Psoas muscle (tissue), 8 donors: Measurements from ENCODE around the gene PGM1. TPM values are rescaled to one million over a fixed set of nuclear protein-coding genes. Genes with fewer than 3 reads are reported as not detected.

Experiments used
- ATAC-seq, 4 donors: fragments of 200-7000 bp; cut with Tn5 transposase; one replicate each; pipeline ENCODE4 v1.9.1; 2020; ENCODE audit warnings: moderate library complexity in 3 of 4, mild to moderate bottlenecking in 2 of 4
- DNase-seq, 2 donors: peaks; one replicate each; pipeline ENCODE4 v3.0.0-alpha.2; 2020
- H3K27ac ChIP-seq: fragments of 200-600 bp; one replicate; pipeline ENCODE4 v1.8.0; 2022
- H3K27me3 ChIP-seq, 3 donors: fragments of 200-600 bp in 1 of 3; one replicate each; pipeline versions ENCODE4 v1.6.1 to v1.8.0; 2013 to 2022; ENCODE audit warnings: low read length in 2 of 3, mild to moderate bottlenecking in 2 of 3, moderate library complexity in 1 of 3; ENCODE audit not compliant: insufficient read depth in 3 of 3
- H3K36me3 ChIP-seq, 2 donors: fragments of 200-600 bp in 1 of 2; one replicate each; pipeline versions ENCODE4 v1.6.1 to v1.8.0; 2013 to 2022; ENCODE audit warnings: low read depth in 1 of 2, mild to moderate bottlenecking in 1 of 2, moderate library complexity in 1 of 2; ENCODE audit not compliant: insufficient read depth in 1 of 2
- H3K4me1 ChIP-seq: fragments of 200-600 bp; one replicate; pipeline ENCODE4 v1.8.0; 2022
- H3K4me3 ChIP-seq: fragments of 200-600 bp; one replicate; pipeline ENCODE4 v1.8.0; 2022; ENCODE audit warnings: mild to moderate bottlenecking
- H3K9me3 ChIP-seq: fragments of 200-600 bp; one replicate; pipeline ENCODE4 v1.8.0; 2022
- CTCF ChIP-seq: fragments of 200-600 bp; IDR thresholded peaks from one replicate; pipeline ENCODE4 v1.8.0; 2022; ENCODE audit warnings: antibody characterized with exemption
- WGBS, 3 donors: extraction: QIAGEN DNeasy Blood & Tissue Kit; methylation state at CpG; one replicate each; pipeline versions ENCODE4 v1.1.6 to v1.1.7; 2013; 5-methylcytosine and 5-hydroxymethylcytosine counted together
- intact Hi-C, 2 donors: fragments of 100-400 bp; cut with DNase I; formaldehyde crosslinking; loops; one replicate each; pipeline versions ENCODE4 v1.11.0 to v1.14.2; 2022
- polyA plus RNA-seq, 3 donors: library from polyadenylated mRNA; stranded (reverse); fragments of 200-250 nt; gene quantifications; one replicate each; pipeline ENCODE4 v1.2.3, GENCODE V29; 2013
- total RNA-seq, 4 donors: library from RNA; stranded (reverse); fragmentation: NEBNext Ultra II Directional in 2 of 4; extraction: Animal tissue kit (Norgen Biotek cat#: 25700) in 2 of 4; gene quantifications; one replicate each; pipeline versions ENCODE4 v1.2.1 to v1.2.4, GENCODE V29; 2021 to 2023
- donor health status: healthy with polysubstance abuse.
- donor health status: DM: no; HTN: no; CAD: no; lungs with moderate emphysema.
- donor health status: Bipolar disorder and iron deficiency.
- donor health status: healthy.
- donor health status: DM: yes; HTN: yes; CAD: no.
- donor health status: DM: no; HTN: no; CAD: no.
- donor health status: DM: no; HTN: no; CAD: no.
- donor health status: DM: yes; HTN: yes; CAD: no.

The PGM1 gene
- total and polyA plus RNA-seq, 7 donors, result 59.6 to 543 (median 364) TPM

GRCh38 chr1:63674865-63675419 is 81.7 kb downstream of the PGM1 start:
- no peak overlapping the region for H3K27ac ChIP-seq
- 81 to 85% (median 83%) methylated on average over 6 of the region's 6 CpGs for WGBS, 3 donors

GRCh38 chr1:63675420-63675931 is 82.3 kb downstream of the PGM1 start:
- no peaks in the 10 kb centered on the region for H3K36me3 ChIP-seq
- H3K9me3 ChIP-seq, result no peaks in the 10 kb centered on the region
- H3K27me3 ChIP-seq, result no peaks in the 10 kb centered on the region
- no peak for TF ChIP-seq CTCF
- ATAC-seq, result no peak
- 75 to 81% (median 78%) methylated on average over 9 of the region's 9 CpGs for WGBS, 3 donors
- DNase-seq, result no peak
- H3K4me1 ChIP-seq, result no peaks in the 10 kb centered on the region
- no peak overlapping the region for H3K27ac ChIP-seq
- intact Hi-C loops, result no loop called here
- H3K4me3 ChIP-seq, result no peak overlapping the region

More at GRCh38 chr1:63674865-63675419, 81.7 kb downstream of the PGM1 start:
- DNase-seq (no peak), ATAC-seq (peak in 1 of 4 donors; percentile 8)
- TF ChIP-seq CTCF, result no peak
- Histone ChIP-seq H3K4me1 (no peaks in the 10 kb centered on the region), H3K4me3 (no peak overlapping the region), H3K27me3 (no peaks in the 10 kb centered on the region), H3K9me3 (no peaks in the 10 kb centered on the region), H3K36me3 (no peaks in the 10 kb centered on the region)
- intact Hi-C loops, result no loop called here

GRCh38 chr1:63677497-63677896 is 84.3 kb downstream of the PGM1 start:
- no peaks in the 10 kb centered on the region for H3K9me3 ChIP-seq
- no peak overlapping the region for H3K4me3 ChIP-seq
- intact Hi-C loops, result no loop called here
- H3K4me1 ChIP-seq, result no peaks in the 10 kb centered on the region
- TF ChIP-seq CTCF, result no peak
- no peaks in the 10 kb centered on the region for H3K27me3 ChIP-seq
- ATAC-seq, result no peak
- H3K27ac ChIP-seq, result no peak overlapping the region
- 85 to 91% (median 85%) methylated on average over 3 of the region's 3 CpGs for WGBS, 3 donors
- no peak for DNase-seq
- H3K36me3 ChIP-seq, result no peaks in the 10 kb centered on the region

- Histone ChIP-seq H3K36me3 (no peaks in the 10 kb centered on the region), H3K4me1 (no peaks in the 10 kb centered on the region), H3K27me3 (no peaks in the 10 kb centered on the region), H3K4me3 (no peak overlapping the region), H3K9me3 (no peaks in the 10 kb centered on the region), H3K27ac (no peak overlapping the region)
- no peak for TF ChIP-seq CTCF
- intact Hi-C loops, result no loop called here
- DNase-seq, result no peak
- ATAC-seq, result no peak
- WGBS, 3 donors, result 64 to 86% (median 70%) methylated on average over 1 of the region's 1 CpG
Measured at GRCh38 chr1:63678200-63678599, 85.0 kb downstream of the PGM1 start.

GRCh38 chr1:63679076-63679475 is 85.9 kb downstream of the PGM1 start:
- WGBS, 3 donors, result 95 to 97% (median 96%) methylated on average over 2 of the region's 2 CpGs
- ATAC-seq (no peak), DNase-seq (no peak)
- no peak for TF ChIP-seq CTCF
- no peaks in the 10 kb centered on the region for H3K9me3 ChIP-seq
- H3K4me3 ChIP-seq, result no peak overlapping the region
- no peaks in the 10 kb centered on the region for H3K36me3 ChIP-seq
- no peak overlapping the region for H3K27ac ChIP-seq
- intact Hi-C loops, result no loop called here
- H3K27me3 ChIP-seq, result no peaks in the 10 kb centered on the region
- no peaks in the 10 kb centered on the region for H3K4me1 ChIP-seq
